Stomach (tissue), 9 donors: ENCODE measurements around the gene SLC6A8. TPM values are rescaled to one million over a fixed set of nuclear protein-coding genes. Genes with fewer than 3 reads are reported as not detected.
"Not testable (repeated sequence)": the region's sequence is repeated elsewhere in the genome, so short reads cannot be mapped to it uniquely, and the experiment has no call there.

Experiments
- DNase-seq, 2 donors: peaks; one replicate each; pipeline versions ENCODE4 v3.0.0 to v3.0.0-alpha.2; 2013 to 2019
- H3K27ac ChIP-seq, 5 donors: fragments of 200-600 bp in 4 of 5; sonication (generic) in 4 of 5; one replicate each; pipeline ENCODE4 v1.5.1; 2013 to 2019; ENCODE audit warnings: mild to moderate bottlenecking in 1 of 5, moderate library complexity in 1 of 5
- H3K27me3 ChIP-seq, 3 donors: fragments of 200-600 bp; sonication (generic); one replicate each; pipeline ENCODE4 v1.5.1; 2017 to 2019; ENCODE audit warnings: mixed run types in 1 of 3
- H3K36me3 ChIP-seq, 4 donors: fragments of 200-600 bp; sonication (generic); 1 replicate in 3 of 4; 2 replicates in 1 of 4; pipeline ENCODE4 v1.5.1; 2016 to 2019
- H3K4me1 ChIP-seq, 4 donors: fragments of 200-600 bp; sonication (generic); one replicate each; pipeline ENCODE4 v1.5.1; 2016 to 2019
- H3K4me3 ChIP-seq, 4 donors: fragments of 200-600 bp; sonication (generic) in 3 of 4; one replicate each; pipeline ENCODE4 v1.5.1; 2016 to 2019; ENCODE audit warnings: mild to moderate bottlenecking in 1 of 4
- H3K9me3 ChIP-seq, 4 donors: fragments of 200-600 bp; sonication (generic); one replicate each; pipeline ENCODE4 v1.5.1; 2016 to 2019
- CTCF ChIP-seq, 7 experiments: fragments of 450-650 bp in 4 of 7; fragments of 200-600 bp in 3 of 7; sonication (generic) in 3 of 7; IDR thresholded peaks; one replicate each; pipeline ENCODE4 v1.5.1; 2016 to 2019; ENCODE audit warnings: antibody characterized with exemption in 7 of 7, control low read depth in 2 of 7, mild to moderate bottlenecking in 1 of 7
- EP300 ChIP-seq: sonication (generic); formaldehyde crosslinking; IDR thresholded peaks from one replicate; pipeline ENCODE4 v1.6.1; 2017; ENCODE audit warnings: antibody characterized with exemption
- POLR2A ChIP-seq, 4 donors: fragments of 450-650 bp; IDR thresholded peaks; one replicate each; pipeline ENCODE4 v1.6.1; 2016; ENCODE audit warnings: antibody characterized with exemption in 4 of 4, control low read depth in 2 of 4, mild to moderate bottlenecking in 1 of 4, moderate library complexity in 1 of 4
- POLR2AphosphoS5 ChIP-seq, 3 donors: sonication (generic); formaldehyde crosslinking; IDR thresholded peaks; one replicate each; pipeline ENCODE4 v1.6.1; 2016; ENCODE audit warnings: antibody characterized with exemption in 3 of 3
- WGBS, 5 donors: extraction: QIAGEN DNeasy Blood & Tissue Kit in 3 of 5; methylation state at CpG; one replicate each; pipeline versions ENCODE4 v1.1.5 to v1.1.7; 2013 to 2018; 5-methylcytosine and 5-hydroxymethylcytosine counted together
- intact Hi-C: fragments of 100-400 bp; cut with DNase I; formaldehyde crosslinking; loops from one replicate; pipeline ENCODE4 v1.15.1; 2023; ENCODE audit warnings: low total_unique reads
- polyA plus RNA-seq, 3 donors: library from polyadenylated mRNA; stranded (reverse); fragments of 200-250 nt; gene quantifications; one replicate each; pipeline ENCODE4 v1.2.3, GENCODE V29; 2013
- total RNA-seq, 5 donors: library from RNA; depleted of rRNA; stranded (reverse); fragments of >200 nt; gene quantifications; one replicate each; pipeline versions ENCODE4 v1.1.0 to v1.2.3, GENCODE V29; 2014 to 2016
- donor health status: healthy with polysubstance abuse.
- donor health status: Bipolar disorder and iron deficiency.
- donor health status: healthy.

SLC6A8 gene
- total and polyA plus RNA-seq, 8 donors = 7.3 to 32.7 (median 18.9) TPM

- WGBS, 5 donors = 42 to 73% (median 46%) methylated on average over 14 to 52 of the region's 53 CpGs
- no peak overlapping the region for H3K27ac ChIP-seq
- no peaks in the 10 kb centered on the region for H3K9me3 ChIP-seq
- peaks cover 0 to 9% (median 0%) of the 10 kb centered on the region in 4 donors for H3K4me1 ChIP-seq
- H3K36me3 ChIP-seq = no peaks in the 10 kb centered on the region
- peaks cover 0 to 41% (median 35%) of the 10 kb centered on the region in 3 donors for H3K27me3 ChIP-seq
- peak overlapping the region in 2 of 4 donors; percentile 24 to 33 for H3K4me3 ChIP-seq
- intact Hi-C loops = no loop called here
- peak in 1 of 2 donors; percentile 41 for DNase-seq
- TF ChIP-seq POLR2A (IDR thresholded peaks at IDR 0.05) (no peak), POLR2AphosphoS5 (IDR thresholded peaks at IDR 0.05) (no peak), CTCF (IDR thresholded peaks at IDR 0.05) (no peak), EP300 (no peak)
Observed at GRCh38 chrX:153672531-153673427, 14.9 kb upstream of the SLC6A8 start.

- Histone ChIP-seq H3K27ac (no peak within 1 kb of the TSS), H3K36me3 (no peaks in the 10 kb centered on the region), H3K9me3 (no peaks in the 10 kb centered on the region), H3K27me3 (peaks cover 0 to 41% (median 35%) of the 10 kb centered on the region in 3 donors), H3K4me3 (peak within 1 kb of the TSS in 2 of 4 donors; percentile 24 to 33), H3K4me1 (peaks cover 0 to 5% (median 0%) of the 10 kb centered on the region in 4 donors)
- intact Hi-C loops = no loop called here
- DNase-seq = peak in 1 of 2 donors; percentile 54
- 9 to 54% (median 10%) methylated on average over 2 to 72 of the region's 98 CpGs for WGBS, 5 donors
- no peak for TF ChIP-seq CTCF (IDR thresholded peaks at IDR 0.05)
- TF ChIP-seq POLR2AphosphoS5 (IDR thresholded peaks at IDR 0.05) = no peak
- no peak for TF ChIP-seq POLR2A (IDR thresholded peaks at IDR 0.05)
Observed at GRCh38 chrX:153673428-153674218, 14.1 kb upstream of the SLC6A8 start, which contains the start of gene PNCK. PNCK (minus strand) TSS chrX:153673813; CDS start chrX:153673076, 737 bp downstream.

- Histone ChIP-seq H3K27me3 (peaks cover 0 to 41% (median 35%) of the 10 kb centered on the region in 3 donors), H3K4me3 (no peak overlapping the region), H3K36me3 (no peaks in the 10 kb centered on the region), H3K27ac (no peak overlapping the region), H3K9me3 (no peaks in the 10 kb centered on the region), H3K4me1 (peaks cover 0 to 5% (median 0%) of the 10 kb centered on the region in 4 donors)
- TF ChIP-seq EP300 (no peak), CTCF (IDR thresholded peaks at IDR 0.05) (no peak), POLR2AphosphoS5 (IDR thresholded peaks at IDR 0.05) (no peak), POLR2A (IDR thresholded peaks at IDR 0.05) (no peak)
- intact Hi-C loops = no loop called here
- DNase-seq = no peak
- WGBS, 5 donors = 65 to 78% (median 72%) methylated on average over 24 to 27 of the region's 27 CpGs
Observed at GRCh38 chrX:153674219-153674851, 13.4 kb upstream of the SLC6A8 start.

GRCh38 chrX:153681175-153681574, 6.6 kb upstream of the SLC6A8 start:
- H3K9me3 ChIP-seq = peaks cover 0 to 14% (median 4%) of the 10 kb centered on the region in 4 donors
- no peak for TF ChIP-seq EP300
- TF ChIP-seq POLR2A (IDR thresholded peaks at IDR 0.05) = no peak
- TF ChIP-seq POLR2AphosphoS5 (IDR thresholded peaks at IDR 0.05) = no peak
- no peak for TF ChIP-seq CTCF (IDR thresholded peaks at IDR 0.05)
- H3K4me1 ChIP-seq = no peaks in the 10 kb centered on the region
- H3K27ac ChIP-seq = no peak overlapping the region
- no peak overlapping the region for H3K4me3 ChIP-seq
- no peak for DNase-seq
- intact Hi-C loops = no loop called here
- 64 to 76% (median 69%) methylated on average over 11 to 12 of the region's 12 CpGs for WGBS, 5 donors
- peaks cover 8 to 21% (median 19%) of the 10 kb centered on the region in 3 donors for H3K27me3 ChIP-seq
- H3K36me3 ChIP-seq = no peaks in the 10 kb centered on the region

GRCh38 chrX:153683486-153683885, 4.2 kb upstream of the SLC6A8 start:
- H3K36me3 ChIP-seq, H3K4me1 ChIP-seq, H3K4me3 ChIP-seq, DNase-seq, intact Hi-C loops, H3K27ac ChIP-seq: not testable (repeated sequence)
- Histone ChIP-seq H3K9me3 (peaks cover 0 to 14% (median 4%) of the 10 kb centered on the region in 4 donors), H3K27me3 (peaks cover 8 to 21% (median 20%) of the 10 kb centered on the region in 3 donors)
- 93 to 99% (median 96%) methylated on average over 8 of the region's 8 CpGs for WGBS, 5 donors
